IMR-90 (cell line): ENCODE data around the gene TECTA. TPM values are rescaled to one million over a fixed set of nuclear protein-coding genes. Genes with fewer than 3 reads are reported as not detected.

Experiments used
- ATAC-seq: fragments of 200-7000 bp; cut with Tn5 transposase; 2 replicates; pipeline ENCODE4 v1.9.1; 2020; ENCODE audit warnings: low read depth, mild to moderate bottlenecking, moderate library complexity
- BruUV-seq: library from RNA; stranded (reverse); fragments of 400-500 nt; replicated peaks from 2 replicates; lab custom pipeline; 2021; lab: Mats Ljungman, UMichigan
- CTCF ChIA-PET: fragments of 300-600 bp; formaldehyde crosslinking; extraction: SDS; loops from one replicate; lab custom pipeline; 2021; ENCODE audit warnings: antibody characterized with exemption; lab: Yijun Ruan, JAX
- POLR2A ChIA-PET: fragments of 300-600 bp; sonication (Branson Sonifier 250); formaldehyde crosslinking; loops from one replicate; lab custom pipeline; 2022; ENCODE audit warnings: antibody characterized with exemption; ENCODE audit not compliant: unreplicated experiment; lab: Charles Lee
- DNase-seq: peaks from one replicate; pipeline ENCODE4 v3.0.0; 2013
- H2AFZ ChIP-seq: replicated peaks from 2 replicates; pipeline ENCODE3; 2013; ENCODE audit warnings: low read length, mild to moderate bottlenecking; ENCODE audit not compliant: poor library complexity
- H2AK5ac ChIP-seq: 2 replicates; pipeline ENCODE4 v1.6.1; 2013; ENCODE audit warnings: low read depth, low read length, inconsistent platforms
- H2AK9ac ChIP-seq: replicated peaks from 2 replicates; pipeline ENCODE3; 2013; ENCODE audit warnings: mild to moderate bottlenecking, low read depth, low read length, moderate library complexity; ENCODE audit not compliant: poor library complexity
- H2BK120ac ChIP-seq: 2 replicates; pipeline ENCODE4 v1.6.1; 2013; ENCODE audit warnings: low read depth, low read length, inconsistent platforms
- H2BK15ac ChIP-seq: 3 replicates; pipeline ENCODE4 v1.6.1; 2013; ENCODE audit warnings: low read depth, low read length, inconsistent platforms
- H2BK20ac ChIP-seq: 2 replicates; pipeline ENCODE4 v1.6.1; 2013; ENCODE audit warnings: low read depth, mild to moderate bottlenecking, inconsistent platforms, low read length, moderate library complexity
- H2BK5ac ChIP-seq: 2 replicates; pipeline ENCODE4 v1.6.1; 2013; ENCODE audit warnings: mild to moderate bottlenecking, low read depth, low read length, inconsistent platforms; ENCODE audit not compliant: poor library complexity, severe bottlenecking
- H3K14ac ChIP-seq: replicated peaks from 2 replicates; pipeline ENCODE4 v1.6.1; 2013; ENCODE audit warnings: low read depth, low read length, inconsistent platforms
- H3K18ac ChIP-seq: 2 replicates; pipeline ENCODE4 v1.6.1; 2013; ENCODE audit warnings: low read depth, low read length, control low read depth
- H3K23ac ChIP-seq: 2 replicates; pipeline ENCODE4 v1.6.1; 2013; ENCODE audit warnings: low read depth, low read length, inconsistent platforms
- H3K27ac ChIP-seq: 2 replicates; pipeline ENCODE4 v1.5.1; 2013; ENCODE audit warnings: mild to moderate bottlenecking, control low read depth, low read length; ENCODE audit not compliant: insufficient read depth
- H3K27me3 ChIP-seq: 2 replicates; pipeline ENCODE4 v1.6.1; 2013; ENCODE audit warnings: low read length; ENCODE audit not compliant: control insufficient read depth, insufficient read depth
- H3K36me3 ChIP-seq: 2 replicates; pipeline ENCODE4 v1.6.1; 2013; ENCODE audit warnings: low read length, mixed read lengths; ENCODE audit not compliant: control insufficient read depth, insufficient read depth
- H3K4ac ChIP-seq: 2 replicates; pipeline ENCODE4 v1.6.1; 2013; ENCODE audit warnings: low read depth, low read length, inconsistent platforms
- H3K4me1 ChIP-seq: 2 replicates; pipeline ENCODE4 v1.6.1; 2013; ENCODE audit warnings: low read length, mixed read lengths; ENCODE audit not compliant: control insufficient read depth, insufficient read depth
- H3K4me2 ChIP-seq: 2 replicates; pipeline ENCODE4 v1.6.1; 2013; ENCODE audit warnings: low read depth, mild to moderate bottlenecking, control low read depth, low read length, moderate library complexity
- H3K4me3 ChIP-seq: 2 replicates; pipeline ENCODE4 v1.5.1; 2013; ENCODE audit warnings: low read depth, mild to moderate bottlenecking, control low read depth, low read length, moderate library complexity; ENCODE audit not compliant: insufficient read depth
- H3K56ac ChIP-seq: 2 replicates; pipeline ENCODE4 v1.6.1; 2013; ENCODE audit warnings: low read length, inconsistent platforms; ENCODE audit not compliant: insufficient read depth; ENCODE audit errors: extremely low read depth
- H3K79me1 ChIP-seq, 2 experiments: 2 replicates each; pipeline ENCODE4 v1.6.1; 2013; ENCODE audit warnings: low read length in 2 of 2, inconsistent platforms in 1 of 2, low read depth in 1 of 2
- H3K9ac ChIP-seq: 2 replicates; pipeline ENCODE4 v1.6.1; 2013; ENCODE audit warnings: low read depth, low read length, control low read depth
- H3K9me1 ChIP-seq: 2 replicates; pipeline ENCODE4 v1.6.1; 2013; ENCODE audit warnings: low read length, inconsistent platforms; ENCODE audit not compliant: insufficient read depth
- H3K9me3 ChIP-seq: 2 replicates; pipeline ENCODE4 v1.6.1; 2013; ENCODE audit warnings: low read length; ENCODE audit not compliant: control insufficient read depth, insufficient read depth
- H4K20me1 ChIP-seq: 2 replicates; pipeline ENCODE4 v1.6.1; 2013; ENCODE audit warnings: low read length, inconsistent platforms; ENCODE audit not compliant: insufficient read depth
- H4K5ac ChIP-seq: 2 replicates; pipeline ENCODE4 v1.6.1; 2013; ENCODE audit warnings: mild to moderate bottlenecking, low read depth, low read length, control low read depth
- H4K8ac ChIP-seq, 2 experiments: 2 replicates each; pipeline ENCODE4 v1.6.1; 2013; ENCODE audit warnings: low read depth in 2 of 2, low read length in 2 of 2, control low read depth in 1 of 2, inconsistent platforms in 1 of 2
- H4K91ac ChIP-seq: 2 replicates; pipeline ENCODE4 v1.6.1; 2013; ENCODE audit warnings: low read depth, low read length, inconsistent platforms; ENCODE audit not compliant: insufficient read depth
- BHLHE40 ChIP-seq: fragments of 150-350 bp; IDR thresholded peaks from 2 replicates; pipeline ENCODE4 v1.6.1; 2016; ENCODE audit warnings: mild to moderate bottlenecking, low read depth, low read length
- CEBPB ChIP-seq: IDR thresholded peaks from 2 replicates; pipeline ENCODE4 v1.6.1; 2012; ENCODE audit warnings: low read depth, low read length, improper control_type of control experiment
- CHD1 ChIP-seq: IDR thresholded peaks from 2 replicates; pipeline ENCODE4 v1.6.1; 2012; ENCODE audit warnings: low read depth, low read length, improper control_type of control experiment
- ELK1 ChIP-seq: fragments of 150-350 bp; IDR thresholded peaks from 2 replicates; pipeline ENCODE4 v1.6.1; 2016; ENCODE audit warnings: low read depth, mild to moderate bottlenecking, low read length, moderate library complexity, borderline replicate concordance
- FOS ChIP-seq: fragments of 150-350 bp; IDR thresholded peaks from 2 replicates; pipeline ENCODE4 v1.6.1; 2016; ENCODE audit warnings: low read depth, low read length
- MAFK ChIP-seq: IDR thresholded peaks from 2 replicates; pipeline ENCODE4 v1.6.1; 2012; ENCODE audit warnings: low read depth, low read length, improper control_type of control experiment
- MAZ ChIP-seq: IDR thresholded peaks from 2 replicates; pipeline ENCODE4 v1.6.1; 2012; ENCODE audit warnings: low read depth, mild to moderate bottlenecking, low read length, improper control_type of control experiment, moderate library complexity, borderline replicate concordance
- MXI1 ChIP-seq: IDR thresholded peaks from 2 replicates; pipeline ENCODE4 v1.6.1; 2012; ENCODE audit warnings: low read depth, mild to moderate bottlenecking, low read length, moderate library complexity, borderline replicate concordance
- NFE2L2 ChIP-seq: fragments of 150-350 bp; IDR thresholded peaks from 2 replicates; pipeline ENCODE4 v1.6.1; 2016; ENCODE audit warnings: low read depth, mild to moderate bottlenecking, low read length
- POLR2A ChIP-seq: IDR thresholded peaks from 2 replicates; pipeline ENCODE4 v1.6.1; 2012; ENCODE audit warnings: mild to moderate bottlenecking, low read depth, low read length
- RAD21 ChIP-seq: IDR thresholded peaks from 2 replicates; pipeline ENCODE4 v1.6.1; 2012; ENCODE audit warnings: low read length, improper control_type of control experiment
- RCOR1 ChIP-seq: IDR thresholded peaks from 2 replicates; pipeline ENCODE4 v1.6.1; 2012; ENCODE audit warnings: mild to moderate bottlenecking, low read length, improper control_type of control experiment; ENCODE audit not compliant: insufficient replicate concordance
- RFX5 ChIP-seq: IDR thresholded peaks from 2 replicates; pipeline ENCODE4 v1.8.0; 2012; ENCODE audit warnings: low read depth, mild to moderate bottlenecking, low read length, moderate library complexity
- SMC3 ChIP-seq: fragments of 150-350 bp; IDR thresholded peaks from 2 replicates; pipeline ENCODE4 v1.6.1; 2016; ENCODE audit warnings: low read depth, mild to moderate bottlenecking, antibody characterized with exemption, low read length, moderate library complexity
- dilution Hi-C: fragments of 300-500 bp; cut with HindIII; formaldehyde crosslinking; loops from one replicate; pipeline ENCODE4 v1.14.3; 2018; ENCODE audit warnings: low sequenced_read_pairs; ENCODE audit not compliant: unreplicated experiment
- in situ Hi-C: fragments of 300-500 bp; cut with MboI; formaldehyde crosslinking; loops from 3 replicates; pipeline ENCODE4 v1.14.3; 2019; ENCODE audit warnings: low sequenced_read_pairs, inconsistent platforms, mixed read lengths
- intact Hi-C: fragments of 100-400 bp; cut with micrococcal nuclease; formaldehyde crosslinking; loops from 2 replicates; pipeline ENCODE4 v1.10.0; 2022
- polyA plus RNA-seq, 3 experiments: library from polyadenylated mRNA; depleted of rRNA; stranded (reverse); fragments of >200 nt; gene quantifications; 2 replicates each; pipeline ENCODE4 v1.2.3, GENCODE V29; 2012; ENCODE audit warnings: low replicate concordance in 1 of 3
- total RNA-seq: library from RNA; depleted of rRNA; stranded (reverse); fragments of >200 nt; gene quantifications from 2 replicates; pipeline ENCODE4 v1.2.3, GENCODE V29; 2012
- TF ChIP-seq, protein P1 (sequence below): fragments of 150-350 bp; IDR thresholded peaks from 2 replicates; pipeline ENCODE4 v1.6.1; 2017; ENCODE audit warnings: mild to moderate bottlenecking, antibody characterized with exemption, low read length, low read depth
- TF ChIP-seq, protein P2 (sequence below): conservative IDR thresholded peaks from 2 replicates; pipeline ENCODE4 v1.5.1; 2012; ENCODE audit warnings: mild to moderate bottlenecking, low read depth, low read length, improper control_type of control experiment

Gene TECTA
- total and polyA plus RNA-seq, 2 of the 4 experiments (the other 2 are of a cell fraction), result 0.17 to 0.18 TPM

- CTCF ChIA-PET, result no interaction called here
- H3K27ac ChIP-seq, result no peak overlapping the region
These were observed 137.9 kb downstream of the TECTA start for GRCh38 chr11:121238956-121239355.

More at GRCh38 chr11:121238956-121239355, 137.9 kb downstream of the TECTA start:
- no peak overlapping the region for H3K18ac ChIP-seq
- no peak overlapping the region for H3K9ac ChIP-seq
- DNase-seq (no peak), ATAC-seq (no peak)
- peaks cover 2% of the 10 kb centered on the region; the same call in 1 of the 2 replicates for H3K4me1 ChIP-seq
- H3K27me3 ChIP-seq, result peaks cover 5% of the 10 kb centered on the region; the same call in 1 of the 2 replicates
- H4K8ac ChIP-seq, result no peak overlapping the region
- no peak overlapping the region for H2BK15ac ChIP-seq
- H3K23ac ChIP-seq, result no peak overlapping the region
- H2BK5ac ChIP-seq, result no peak overlapping the region
- no TSS peak for BruUV-seq
- H3K36me3 ChIP-seq, result no peaks in the 10 kb centered on the region
- no peak overlapping the region for H2BK20ac ChIP-seq
- no peak overlapping the region for H3K4ac ChIP-seq
- TF ChIP-seq ELK1 (no peak), CHD1 (no peak), SMC3 (no peak), BHLHE40 (no peak), CEBPB (no peak), RAD21 (no peak), FOS (no peak), MXI1 (no peak), NFE2L2 (no peak), RCOR1 (no peak), POLR2A (no peak), MAFK (no peak), MAZ (no peak), RFX5 (no peak)
- TF ChIP-seq, protein P1, sequence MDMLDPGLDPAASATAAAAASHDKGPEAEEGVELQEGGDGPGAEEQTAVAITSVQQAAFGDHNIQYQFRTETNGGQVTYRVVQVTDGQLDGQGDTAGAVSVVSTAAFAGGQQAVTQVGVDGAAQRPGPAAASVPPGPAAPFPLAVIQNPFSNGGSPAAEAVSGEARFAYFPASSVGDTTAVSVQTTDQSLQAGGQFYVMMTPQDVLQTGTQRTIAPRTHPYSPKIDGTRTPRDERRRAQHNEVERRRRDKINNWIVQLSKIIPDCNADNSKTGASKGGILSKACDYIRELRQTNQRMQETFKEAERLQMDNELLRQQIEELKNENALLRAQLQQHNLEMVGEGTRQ, result no peak
- TF ChIP-seq, protein P2, sequence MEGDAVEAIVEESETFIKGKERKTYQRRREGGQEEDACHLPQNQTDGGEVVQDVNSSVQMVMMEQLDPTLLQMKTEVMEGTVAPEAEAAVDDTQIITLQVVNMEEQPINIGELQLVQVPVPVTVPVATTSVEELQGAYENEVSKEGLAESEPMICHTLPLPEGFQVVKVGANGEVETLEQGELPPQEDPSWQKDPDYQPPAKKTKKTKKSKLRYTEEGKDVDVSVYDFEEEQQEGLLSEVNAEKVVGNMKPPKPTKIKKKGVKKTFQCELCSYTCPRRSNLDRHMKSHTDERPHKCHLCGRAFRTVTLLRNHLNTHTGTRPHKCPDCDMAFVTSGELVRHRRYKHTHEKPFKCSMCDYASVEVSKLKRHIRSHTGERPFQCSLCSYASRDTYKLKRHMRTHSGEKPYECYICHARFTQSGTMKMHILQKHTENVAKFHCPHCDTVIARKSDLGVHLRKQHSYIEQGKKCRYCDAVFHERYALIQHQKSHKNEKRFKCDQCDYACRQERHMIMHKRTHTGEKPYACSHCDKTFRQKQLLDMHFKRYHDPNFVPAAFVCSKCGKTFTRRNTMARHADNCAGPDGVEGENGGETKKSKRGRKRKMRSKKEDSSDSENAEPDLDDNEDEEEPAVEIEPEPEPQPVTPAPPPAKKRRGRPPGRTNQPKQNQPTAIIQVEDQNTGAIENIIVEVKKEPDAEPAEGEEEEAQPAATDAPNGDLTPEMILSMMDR, result no peak
- no peak overlapping the region for H2AFZ ChIP-seq
- no peak overlapping the region for H3K14ac ChIP-seq
- H3K56ac ChIP-seq, result no peak overlapping the region
- in situ Hi-C loops (no loop called here), dilution Hi-C loops (no loop called here), intact Hi-C loops (no loop called here)
- H3K4me3 ChIP-seq, result no peak overlapping the region
- H2AK9ac ChIP-seq, result no peak overlapping the region
- no peaks in the 10 kb centered on the region for H3K79me1 ChIP-seq
- no peak overlapping the region for H4K91ac ChIP-seq
- H2BK120ac ChIP-seq, result no peak overlapping the region
- no peaks in the 10 kb centered on the region for H3K9me3 ChIP-seq
- H2AK5ac ChIP-seq, result no peak overlapping the region
- no peak overlapping the region for H3K4me2 ChIP-seq
- H4K5ac ChIP-seq, result no peak overlapping the region
- no peaks in the 10 kb centered on the region; the same call in 1 of the 2 replicates for H3K9me1 ChIP-seq
- no peaks in the 10 kb centered on the region for H4K20me1 ChIP-seq
- POLR2A ChIA-PET, result no interaction called here
